Endothelial cell of umbilical vein (primary cell): Measurements from ENCODE around the gene BCL11A. TPM values are rescaled to one million over a fixed set of nuclear protein-coding genes. Genes with fewer than 3 reads are reported as not detected.

Experiments
- BruUV-seq: library from RNA; stranded (reverse); fragments of 400-500 nt; replicated peaks from 2 replicates; lab custom pipeline; 2021; lab: Mats Ljungman, UMichigan
- CTCF ChIA-PET: fragments of 300-600, 350-600 bp; sonication (Branson Sonifier 250); formaldehyde crosslinking; loops from one replicate; lab custom pipeline; 2021; ENCODE audit warnings: antibody characterized with exemption, inconsistent platforms; lab: Charles Lee
- POLR2A ChIA-PET: fragments of 300-600, 350-600 bp; sonication (Branson Sonifier 250); formaldehyde crosslinking; loops from one replicate; lab custom pipeline; 2021; ENCODE audit warnings: antibody characterized with exemption, inconsistent platforms; lab: Charles Lee
- DNase-seq: peaks from one replicate; pipeline ENCODE4 v3.0.0-alpha.2; 2011; ENCODE audit warnings: low read depth, low spot score
- FAIRE-seq: peaks from 2 replicates; lab custom pipeline; 2011; peaks lifted over from hg19 to GRCh38; lab: Jason Lieb, UNC
- H2AFZ ChIP-seq: 2 replicates; pipeline ENCODE4 v1.6.0; 2012; ENCODE audit warnings: low read depth, low read length, control low read depth, inconsistent platforms
- H3K27ac ChIP-seq: 2 replicates; pipeline ENCODE4 v1.5.1; 2011; ENCODE audit warnings: low read depth, mild to moderate bottlenecking, control low read depth, low read length, moderate library complexity; ENCODE audit not compliant: insufficient read depth
- H3K27me3 ChIP-seq, 2 experiments: 2 replicates each; pipeline versions ENCODE4 v1.6.0 to v1.6.1; 2011; ENCODE audit warnings: low read length in 2 of 2, mixed read lengths in 1 of 2; ENCODE audit not compliant: control insufficient read depth in 2 of 2, insufficient read depth in 2 of 2
- H3K36me3 ChIP-seq, 2 experiments: 2 replicates in 1 of 2; 3 replicates in 1 of 2; pipeline ENCODE4 v1.5.1; 2011; ENCODE audit warnings: low read length in 2 of 2, mild to moderate bottlenecking in 1 of 2, moderate library complexity in 1 of 2; ENCODE audit not compliant: control insufficient read depth in 2 of 2, insufficient read depth in 2 of 2; ENCODE audit errors: extremely low read depth in 1 of 2
- H3K4me1 ChIP-seq: 3 replicates; pipeline ENCODE4 v1.5.1; 2011; ENCODE audit warnings: mild to moderate bottlenecking, low read length; ENCODE audit not compliant: control insufficient read depth, insufficient read depth; ENCODE audit errors: extremely low read depth
- H3K4me2 ChIP-seq: 2 replicates; pipeline ENCODE4 v1.6.1; 2011; ENCODE audit warnings: low read length, control low read depth, mixed read lengths; ENCODE audit not compliant: insufficient read depth
- H3K4me3 ChIP-seq, 3 experiments: fragments of 200-600 bp in 1 of 3; sonication (generic), shearing (Covaris generic) in 1 of 3; replicated peaks in 1 of 3; 2 replicates each; pipeline ENCODE4 v1.5.1; 2011 to 2016; ENCODE audit warnings: control low read depth in 3 of 3, low read length in 3 of 3, mild to moderate bottlenecking in 2 of 3, inconsistent platforms in 1 of 3, low read depth in 1 of 3, moderate library complexity in 1 of 3; ENCODE audit not compliant: insufficient read depth in 1 of 3
- H3K79me2 ChIP-seq: 2 replicates; pipeline ENCODE4 v1.6.0; 2012; ENCODE audit warnings: low read length, inconsistent platforms; ENCODE audit not compliant: control insufficient read depth, insufficient read depth
- H3K9ac ChIP-seq: replicated peaks from 2 replicates; pipeline ENCODE3; 2011; ENCODE audit warnings: low read length, control low read depth; ENCODE audit not compliant: insufficient read depth; ENCODE audit errors: extremely low read depth
- H3K9me1 ChIP-seq: replicated peaks from 3 replicates; pipeline ENCODE4 v1.6.0; 2011; ENCODE audit warnings: mild to moderate bottlenecking, low read length; ENCODE audit not compliant: control insufficient read depth, insufficient read depth; ENCODE audit errors: extremely low read depth
- H3K9me3 ChIP-seq: replicated peaks from 2 replicates; pipeline ENCODE4 v1.5.1; 2012; ENCODE audit warnings: low read length, inconsistent platforms; ENCODE audit not compliant: control insufficient read depth, insufficient read depth
- H4K20me1 ChIP-seq: replicated peaks from 2 replicates; pipeline ENCODE3; 2011; ENCODE audit warnings: mild to moderate bottlenecking, low read length; ENCODE audit not compliant: control insufficient read depth, insufficient read depth; ENCODE audit errors: extremely low read depth
- EZH2 ChIP-seq: IDR thresholded peaks from 2 replicates; pipeline ENCODE4 v1.6.1; 2012; ENCODE audit warnings: borderline replicate concordance, low read depth, mild to moderate bottlenecking, moderate library complexity, low read length, inconsistent platforms; ENCODE audit not compliant: severe bottlenecking
- FOS ChIP-seq: IDR thresholded peaks from 2 replicates; pipeline ENCODE4 v1.6.1; 2011; ENCODE audit warnings: mild to moderate bottlenecking, low read length, moderate library complexity, borderline replicate concordance; ENCODE audit not compliant: insufficient read depth
- GATA2 ChIP-seq: IDR thresholded peaks from 2 replicates; pipeline ENCODE4 v1.7.0; 2011; ENCODE audit warnings: low read depth, mild to moderate bottlenecking, moderate library complexity, mixed read lengths, low read length; ENCODE audit not compliant: insufficient read length, insufficient read depth
- JUN ChIP-seq: IDR thresholded peaks from 2 replicates; pipeline ENCODE4 v1.6.1; 2011; ENCODE audit warnings: borderline replicate concordance, low read depth; ENCODE audit not compliant: insufficient read length, insufficient read depth
- MYC ChIP-seq: IDR thresholded peaks from one replicate; pipeline ENCODE4 v1.6.1; 2011; ENCODE audit warnings: mild to moderate bottlenecking, low read depth, low read length
- POLR2A ChIP-seq: IDR thresholded peaks from 2 replicates; pipeline ENCODE4 v1.6.1; 2012; ENCODE audit warnings: low read depth, mild to moderate bottlenecking, control low read depth, low read length
- POLR2AphosphoS5 ChIP-seq: IDR thresholded peaks from 2 replicates; pipeline ENCODE4 v1.6.1; 2012; ENCODE audit warnings: low read depth, mild to moderate bottlenecking, control low read depth, low read length, moderate library complexity; ENCODE audit not compliant: insufficient read depth
- dilution Hi-C: fragments of 300-500 bp; cut with MboI; formaldehyde crosslinking; loops from one replicate; pipeline ENCODE4 v1.15.0; 2019; ENCODE audit warnings: low sequenced_read_pairs; ENCODE audit not compliant: extremely low pct_ligation_motif_present
- intact Hi-C: fragments of 100-400 bp; cut with micrococcal nuclease; formaldehyde crosslinking; loops from one replicate; pipeline ENCODE4 v1.10.0; 2022
- polyA plus RNA-seq, 4 experiments: library from polyadenylated mRNA; depleted of rRNA in 3 of 4; stranded (reverse) in 3 of 4; unstranded in 1 of 4; fragments of >200 nt; gene quantifications; 2 replicates each; pipeline versions ENCODE4 v1.2.1 to v1.2.3, GENCODE V29; 2011 to 2012; ENCODE audit warnings: missing spikeins in 1 of 4
- total RNA-seq: library from RNA; stranded (reverse); gene quantifications from 2 replicates; pipeline ENCODE4 v1.2.3, GENCODE V29; 2021
- TF ChIP-seq, protein P1 (sequence below): IDR thresholded peaks from 2 replicates; pipeline ENCODE4 v1.6.1; 2011; ENCODE audit not compliant: insufficient read depth, insufficient read length
- TF ChIP-seq, protein P2 (sequence below), 2 donors: IDR thresholded peaks; 1 replicate in 1 of 2; 2 replicates in 1 of 2; pipeline ENCODE4 v1.5.1; 2011; ENCODE audit warnings: low read length in 2 of 2, mild to moderate bottlenecking in 2 of 2, moderate library complexity in 2 of 2, control low read depth in 1 of 2, inconsistent platforms in 1 of 2, low read depth in 1 of 2; ENCODE audit not compliant: insufficient read depth in 1 of 2; ENCODE audit errors: extremely low read depth in 1 of 2

Gene BCL11A
- total and polyA plus RNA-seq, 2 donors (not counting 3 experiments of a cell fraction or from before 2014, with no cell fraction given): 0.12 to 0.88 TPM

DNA sequence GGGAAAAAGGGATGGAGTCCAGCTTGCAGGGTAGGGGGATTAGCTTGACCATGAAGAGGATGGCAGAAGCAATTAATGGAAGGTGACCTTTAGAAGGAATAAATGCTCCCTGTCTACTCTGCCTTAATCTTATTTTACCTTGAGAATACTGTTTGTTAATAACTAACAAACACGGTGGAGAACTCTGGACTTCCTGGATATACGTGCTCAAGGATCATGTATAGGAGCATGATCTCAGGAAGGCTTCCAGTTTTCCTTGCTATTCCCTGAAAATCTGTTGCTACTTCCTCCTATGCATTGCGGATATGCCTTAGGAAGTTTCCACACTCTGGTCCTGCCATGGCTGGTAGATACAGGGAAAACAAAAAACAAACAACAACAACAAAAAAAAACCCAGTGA, 44.8 kb upstream of the BCL11A start:
- Histone ChIP-seq H3K4me1 (no peaks in the 10 kb centered on the region), H3K4me3 (no peak overlapping the region), H3K79me2 (no peaks in the 10 kb centered on the region), H4K20me1 (no peaks in the 10 kb centered on the region), H3K9me1 (no peaks in the 10 kb centered on the region), H3K9ac (no peak overlapping the region), H2AFZ (no peak overlapping the region), H3K27me3 (no peaks in the 10 kb centered on the region), H3K9me3 (no peaks in the 10 kb centered on the region), H3K36me3 (no peaks in the 10 kb centered on the region), H3K27ac (no peak overlapping the region), H3K4me2 (no peak overlapping the region)
- no peak for FAIRE-seq
- DNase-seq: no peak
- ChIA-PET POLR2A (no interaction called here), CTCF (no interaction called here)
- intact Hi-C loops: no loop called here
- dilution Hi-C loops: no loop called here
- no TSS peak for BruUV-seq
- no peak for TF ChIP-seq POLR2A
- TF ChIP-seq MYC: no peak

DNA sequence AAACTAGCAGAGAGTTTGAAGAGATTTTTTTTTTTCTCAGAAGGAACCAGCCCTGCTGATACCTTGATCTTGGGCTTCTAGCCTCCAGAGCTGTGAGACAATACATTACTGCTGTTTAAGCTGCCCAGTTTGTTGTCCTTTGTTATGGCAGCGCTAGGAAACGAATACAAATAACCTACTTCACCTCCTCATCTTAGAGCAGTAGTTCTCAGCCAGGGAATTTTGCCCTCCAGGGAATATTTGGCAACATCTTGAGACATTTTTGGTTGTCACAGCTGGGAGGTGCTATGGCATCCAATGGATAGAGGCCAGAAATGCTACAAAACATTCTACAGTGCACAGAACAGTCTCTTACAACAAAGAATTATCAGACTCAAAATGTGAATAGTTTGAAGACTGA, 43.9 kb upstream of the BCL11A start:
- CTCF ChIA-PET: no interaction called here

More for the DNA sequence above, 43.9 kb upstream of the BCL11A start:
- Histone ChIP-seq H4K20me1 (no peaks in the 10 kb centered on the region), H3K4me1 (no peaks in the 10 kb centered on the region), H3K27ac (no peak overlapping the region), H3K4me2 (no peak overlapping the region), H2AFZ (no peak overlapping the region), H3K9me1 (no peaks in the 10 kb centered on the region), H3K9ac (no peak overlapping the region), H3K27me3 (no peaks in the 10 kb centered on the region), H3K79me2 (no peaks in the 10 kb centered on the region), H3K36me3 (no peaks in the 10 kb centered on the region), H3K9me3 (no peaks in the 10 kb centered on the region), H3K4me3 (no peak overlapping the region)
- FAIRE-seq (no peak), DNase-seq (no peak)
- TF ChIP-seq MYC (no peak), JUN (no peak), POLR2AphosphoS5 (no peak), FOS (no peak), GATA2 (no peak), EZH2 (no peak), POLR2A (no peak)
- TF ChIP-seq, protein P1, sequence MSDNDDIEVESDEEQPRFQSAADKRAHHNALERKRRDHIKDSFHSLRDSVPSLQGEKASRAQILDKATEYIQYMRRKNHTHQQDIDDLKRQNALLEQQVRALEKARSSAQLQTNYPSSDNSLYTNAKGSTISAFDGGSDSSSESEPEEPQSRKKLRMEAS: no peak
- TF ChIP-seq, protein P2, sequence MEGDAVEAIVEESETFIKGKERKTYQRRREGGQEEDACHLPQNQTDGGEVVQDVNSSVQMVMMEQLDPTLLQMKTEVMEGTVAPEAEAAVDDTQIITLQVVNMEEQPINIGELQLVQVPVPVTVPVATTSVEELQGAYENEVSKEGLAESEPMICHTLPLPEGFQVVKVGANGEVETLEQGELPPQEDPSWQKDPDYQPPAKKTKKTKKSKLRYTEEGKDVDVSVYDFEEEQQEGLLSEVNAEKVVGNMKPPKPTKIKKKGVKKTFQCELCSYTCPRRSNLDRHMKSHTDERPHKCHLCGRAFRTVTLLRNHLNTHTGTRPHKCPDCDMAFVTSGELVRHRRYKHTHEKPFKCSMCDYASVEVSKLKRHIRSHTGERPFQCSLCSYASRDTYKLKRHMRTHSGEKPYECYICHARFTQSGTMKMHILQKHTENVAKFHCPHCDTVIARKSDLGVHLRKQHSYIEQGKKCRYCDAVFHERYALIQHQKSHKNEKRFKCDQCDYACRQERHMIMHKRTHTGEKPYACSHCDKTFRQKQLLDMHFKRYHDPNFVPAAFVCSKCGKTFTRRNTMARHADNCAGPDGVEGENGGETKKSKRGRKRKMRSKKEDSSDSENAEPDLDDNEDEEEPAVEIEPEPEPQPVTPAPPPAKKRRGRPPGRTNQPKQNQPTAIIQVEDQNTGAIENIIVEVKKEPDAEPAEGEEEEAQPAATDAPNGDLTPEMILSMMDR (IDR thresholded peaks at IDR 0.05; ENCODE audit: extremely low read depth in 1 of 2, insufficient read depth in 1 of 2, low read depth in 1 of 2, low read length in 2 of 2): no peak
- BruUV-seq: no TSS peak
- dilution Hi-C loops (no loop called here), intact Hi-C loops (no loop called here)
- POLR2A ChIA-PET: no interaction called here
